Stimulated activated naive CD8-positive, alpha-beta T cell treated with anti-CD3 and anti-CD28 coated beads, Interleukin-15, Interleukin-2, amounts not matched to agents 100 ng/mL and 50 ng/mL, for 24 hours (primary cell): ENCODE results near the gene SUMF1.

Experiments used
- H3K27ac Mint-ChIP-seq: one replicate; pipeline ENCODE4 v1.8.0; 2021; ENCODE audit warnings: mild to moderate bottlenecking, mixed read lengths
- H3K27me3 Mint-ChIP-seq: one replicate; pipeline ENCODE4 v1.8.0; 2021; ENCODE audit warnings: mixed read lengths
- H3K36me3 Mint-ChIP-seq: one replicate; pipeline ENCODE4 v1.8.0; 2021; ENCODE audit warnings: low read depth, mixed read lengths
- H3K4me1 Mint-ChIP-seq: one replicate; pipeline ENCODE4 v1.8.0; 2021; ENCODE audit warnings: low read depth, mixed read lengths
- H3K4me3 Mint-ChIP-seq: one replicate; pipeline ENCODE4 v1.8.0; 2021; ENCODE audit warnings: mild to moderate bottlenecking, mixed read lengths
- H3K9me3 Mint-ChIP-seq: one replicate; pipeline ENCODE4 v1.8.0; 2021; ENCODE audit warnings: mixed read lengths

Gene SUMF1

GRCh38 chr3:4419386-4419785, 47.7 kb downstream of the SUMF1 start:
- Mint-ChIP-seq H3K9me3 (no peaks in the 10 kb centered on the region), H3K4me3 (no peak overlapping the region), H3K27ac (no peak overlapping the region), H3K36me3 (peaks cover 29% of the 10 kb centered on the region), H3K4me1 (peaks cover 36% of the 10 kb centered on the region), H3K27me3 (no peaks in the 10 kb centered on the region)

DNA sequence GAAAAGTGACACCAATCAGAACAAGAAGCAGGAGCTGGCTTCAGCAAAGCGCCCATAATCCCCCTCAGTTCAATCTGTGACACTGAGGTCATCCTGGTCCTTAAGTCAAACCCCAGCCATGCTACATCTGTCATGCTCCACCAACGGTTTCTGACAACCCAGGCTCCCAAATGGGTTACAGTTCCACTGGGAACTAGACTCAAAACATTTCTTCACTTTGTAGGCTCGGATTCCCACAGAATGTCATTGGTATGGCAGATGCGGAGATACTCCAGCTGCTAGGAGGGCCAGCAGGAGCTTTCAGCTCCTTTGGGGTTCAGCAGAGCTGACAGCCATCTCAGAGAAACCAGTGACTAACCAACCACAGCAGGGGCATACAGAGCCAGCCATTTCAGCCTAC, 48.9 kb downstream of the SUMF1 start:
- H3K9me3 Mint-ChIP-seq, result no peaks in the 10 kb centered on the region
- no peak overlapping the region for H3K27ac Mint-ChIP-seq
- H3K36me3 Mint-ChIP-seq, result peaks cover 30% of the 10 kb centered on the region
- no peaks in the 10 kb centered on the region for H3K27me3 Mint-ChIP-seq
- H3K4me3 Mint-ChIP-seq, result no peak overlapping the region
- peaks cover 31% of the 10 kb centered on the region for H3K4me1 Mint-ChIP-seq

- H3K27ac Mint-ChIP-seq, result no peak overlapping the region
- peaks cover 30% of the 10 kb centered on the region for H3K36me3 Mint-ChIP-seq
- no peak overlapping the region for H3K4me3 Mint-ChIP-seq
- H3K4me1 Mint-ChIP-seq, result peaks cover 28% of the 10 kb centered on the region
- H3K27me3 Mint-ChIP-seq, result no peaks in the 10 kb centered on the region
- H3K9me3 Mint-ChIP-seq, result no peaks in the 10 kb centered on the region
These were observed 49.6 kb downstream of the SUMF1 start for GRCh38 chr3:4417449-4417848.

DNA sequence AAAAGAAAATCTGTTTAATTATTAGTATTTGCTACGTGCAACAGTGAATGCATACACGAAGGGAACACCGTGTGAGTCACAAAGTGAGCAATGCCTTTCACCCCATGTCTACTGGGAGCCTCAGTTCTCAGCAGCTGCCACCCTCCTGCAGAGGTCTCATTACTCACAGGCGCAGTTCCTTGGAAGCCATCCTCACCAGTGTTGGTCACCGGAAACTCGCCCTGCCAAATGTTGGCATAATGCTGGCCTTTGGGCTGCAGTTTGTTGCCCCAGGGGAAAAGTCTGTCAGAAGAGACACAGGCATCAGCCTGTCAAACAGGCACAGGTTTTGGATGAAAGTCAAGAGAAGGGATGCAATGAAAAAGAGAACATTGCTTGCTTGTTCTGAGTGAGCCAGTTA, 50.1 kb downstream of the SUMF1 start:
- Mint-ChIP-seq H3K9me3 (peaks cover 4% of the 10 kb centered on the region), H3K27ac (no peak overlapping the region), H3K4me1 (peaks cover 31% of the 10 kb centered on the region), H3K36me3 (peaks cover 35% of the 10 kb centered on the region), H3K4me3 (no peak overlapping the region), H3K27me3 (no peaks in the 10 kb centered on the region)

- H3K4me1 Mint-ChIP-seq, result peaks cover 31% of the 10 kb centered on the region
- H3K4me3 Mint-ChIP-seq, result no peak overlapping the region
- H3K36me3 Mint-ChIP-seq, result peaks cover 37% of the 10 kb centered on the region
- no peak overlapping the region for H3K27ac Mint-ChIP-seq
- no peaks in the 10 kb centered on the region for H3K27me3 Mint-ChIP-seq
- peaks cover 4% of the 10 kb centered on the region for H3K9me3 Mint-ChIP-seq
These were observed 50.6 kb downstream of the SUMF1 start for GRCh38 chr3:4416427-4416945.

DNA sequence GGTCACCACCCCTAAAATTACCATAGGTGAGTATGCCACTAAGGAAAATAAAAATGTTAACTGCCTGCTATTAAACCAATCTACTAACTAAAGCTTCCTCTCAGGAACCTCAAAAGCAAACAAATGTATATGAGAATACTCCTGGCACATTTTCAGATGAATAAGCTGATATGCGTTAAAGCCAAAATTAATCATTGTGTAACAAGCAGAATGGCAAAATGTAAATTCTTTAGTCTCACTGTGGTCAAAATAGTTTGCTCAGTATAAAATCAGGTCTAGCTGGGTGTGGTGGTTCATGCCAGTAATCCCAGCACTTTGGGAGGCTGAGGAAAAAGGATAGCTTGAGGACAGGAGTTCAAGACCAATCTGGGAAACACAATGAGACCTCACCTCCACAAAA, 53.6 kb downstream of the SUMF1 start:
- Mint-ChIP-seq H3K27ac (no peak overlapping the region), H3K9me3 (peaks cover 4% of the 10 kb centered on the region), H3K36me3 (peaks cover 37% of the 10 kb centered on the region)

DNA sequence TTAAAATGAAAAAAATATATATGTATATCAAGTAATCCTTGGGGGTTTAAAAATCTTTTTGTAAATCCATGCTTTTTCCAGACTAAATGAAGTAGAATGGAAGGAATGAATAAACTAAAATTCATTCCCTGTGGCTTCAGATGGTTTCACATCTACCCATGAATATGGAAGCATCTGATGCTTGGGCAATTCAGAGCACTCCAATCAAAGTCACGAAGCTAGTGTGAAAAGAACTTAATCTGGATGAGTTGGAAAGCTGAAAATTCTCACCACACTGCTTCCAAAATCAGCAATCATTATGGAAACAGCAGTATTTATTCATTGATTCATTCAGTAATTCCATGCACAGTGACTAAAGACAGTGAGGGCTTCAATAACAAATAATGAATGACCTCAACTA, 55.2 kb downstream of the SUMF1 start:
- no peak overlapping the region for H3K27ac Mint-ChIP-seq
- no peak overlapping the region for H3K4me3 Mint-ChIP-seq
- H3K36me3 Mint-ChIP-seq, result peaks cover 41% of the 10 kb centered on the region
- peaks cover 55% of the 10 kb centered on the region for H3K4me1 Mint-ChIP-seq
- peaks cover 4% of the 10 kb centered on the region for H3K9me3 Mint-ChIP-seq
- H3K27me3 Mint-ChIP-seq, result no peaks in the 10 kb centered on the region

More for the DNA sequence above, 53.6 kb downstream of the SUMF1 start:
- no peaks in the 10 kb centered on the region for H3K27me3 Mint-ChIP-seq
- no peak overlapping the region for H3K4me3 Mint-ChIP-seq
- H3K4me1 Mint-ChIP-seq, result peaks cover 39% of the 10 kb centered on the region

- H3K36me3 Mint-ChIP-seq, result peaks cover 36% of the 10 kb centered on the region
- no peak overlapping the region for H3K27ac Mint-ChIP-seq
- peaks cover 4% of the 10 kb centered on the region for H3K9me3 Mint-ChIP-seq
- H3K4me3 Mint-ChIP-seq, result no peak overlapping the region
- H3K4me1 Mint-ChIP-seq, result peaks cover 60% of the 10 kb centered on the region
- H3K27me3 Mint-ChIP-seq, result no peaks in the 10 kb centered on the region
These were observed 55.8 kb downstream of the SUMF1 start for GRCh38 chr3:4411236-4411635.

DNA sequence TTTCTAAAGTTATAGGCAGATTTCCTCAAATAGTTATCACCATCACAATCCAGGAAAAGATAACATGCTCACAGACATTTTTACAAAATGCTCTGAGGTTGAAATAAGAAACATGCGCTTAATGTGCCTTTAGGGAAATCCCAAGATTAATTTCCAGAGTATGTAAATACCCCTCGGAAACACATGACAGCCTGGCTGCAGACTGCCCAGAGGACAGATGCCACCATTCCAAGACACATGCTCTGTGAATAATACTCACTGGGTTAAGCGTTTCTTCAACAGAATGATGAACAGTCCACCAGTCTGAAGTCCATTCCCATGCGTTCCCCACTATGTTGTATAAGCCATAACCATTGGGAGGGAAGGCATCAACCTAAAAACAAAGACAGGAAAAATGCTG, 56.5 kb downstream of the SUMF1 start:
- peaks cover 4% of the 10 kb centered on the region for H3K9me3 Mint-ChIP-seq
- no peaks in the 10 kb centered on the region for H3K27me3 Mint-ChIP-seq
- H3K4me1 Mint-ChIP-seq, result peaks cover 60% of the 10 kb centered on the region
- H3K27ac Mint-ChIP-seq, result peak overlapping the region; percentile 92
- H3K36me3 Mint-ChIP-seq, result peaks cover 36% of the 10 kb centered on the region
- H3K4me3 Mint-ChIP-seq, result no peak overlapping the region

GRCh38 chr3:4409971-4410573, 57.0 kb downstream of the SUMF1 start:
- Mint-ChIP-seq H3K27ac (peak overlapping the region; percentile 92), H3K9me3 (peaks cover 4% of the 10 kb centered on the region), H3K36me3 (peaks cover 34% of the 10 kb centered on the region), H3K4me3 (peak overlapping the region; percentile 68), H3K4me1 (peaks cover 60% of the 10 kb centered on the region), H3K27me3 (no peaks in the 10 kb centered on the region)

DNA sequence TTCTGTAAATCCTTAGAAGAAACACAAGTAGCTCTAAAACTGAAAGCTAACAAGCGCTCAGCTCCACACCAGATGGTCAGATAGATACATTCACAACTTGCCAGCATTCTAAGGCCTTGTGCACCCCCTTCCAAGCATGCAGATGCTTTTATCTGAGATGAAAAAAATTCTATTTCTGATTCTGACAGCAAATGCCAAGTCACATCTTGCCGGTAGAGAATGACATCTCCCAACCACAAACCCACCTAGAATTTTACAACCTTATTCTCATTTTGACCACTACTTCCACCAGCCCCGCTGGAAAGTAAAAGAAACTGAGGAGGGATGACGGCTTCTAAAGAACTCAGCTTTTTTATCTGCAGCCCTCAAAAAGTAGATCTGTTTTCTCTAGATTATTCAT, 57.7 kb downstream of the SUMF1 start:
- Mint-ChIP-seq H3K4me3 (peak overlapping the region; percentile 68), H3K4me1 (peaks cover 60% of the 10 kb centered on the region), H3K27ac (peak overlapping the region; percentile 92), H3K36me3 (peaks cover 39% of the 10 kb centered on the region), H3K27me3 (no peaks in the 10 kb centered on the region), H3K9me3 (peaks cover 4% of the 10 kb centered on the region)

DNA sequence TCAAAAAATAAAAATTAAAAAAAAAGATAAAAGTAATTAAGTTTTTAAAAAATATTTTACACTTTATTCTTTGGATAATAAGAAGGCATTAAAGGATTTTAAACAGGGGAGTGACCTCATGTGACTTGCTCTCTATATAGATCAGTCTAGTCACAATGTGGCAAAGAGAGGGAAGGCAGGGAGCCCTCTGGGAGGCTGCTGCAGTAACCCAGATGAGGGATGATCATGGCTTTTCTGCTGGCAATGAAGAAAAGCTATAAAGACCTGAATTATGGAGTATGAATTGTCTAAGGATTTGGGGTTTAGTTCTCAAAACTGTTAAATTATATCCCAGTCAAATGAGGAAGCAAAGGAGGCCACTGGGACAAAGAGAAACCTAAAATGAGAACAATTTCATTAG, 58.1 kb downstream of the SUMF1 start:
- peaks cover 60% of the 10 kb centered on the region for H3K4me1 Mint-ChIP-seq
- no peaks in the 10 kb centered on the region for H3K27me3 Mint-ChIP-seq
- peaks cover 4% of the 10 kb centered on the region for H3K9me3 Mint-ChIP-seq
- H3K36me3 Mint-ChIP-seq, result peaks cover 43% of the 10 kb centered on the region
- H3K4me3 Mint-ChIP-seq, result peak overlapping the region; percentile 68
- H3K27ac Mint-ChIP-seq, result peak overlapping the region; percentile 92

DNA sequence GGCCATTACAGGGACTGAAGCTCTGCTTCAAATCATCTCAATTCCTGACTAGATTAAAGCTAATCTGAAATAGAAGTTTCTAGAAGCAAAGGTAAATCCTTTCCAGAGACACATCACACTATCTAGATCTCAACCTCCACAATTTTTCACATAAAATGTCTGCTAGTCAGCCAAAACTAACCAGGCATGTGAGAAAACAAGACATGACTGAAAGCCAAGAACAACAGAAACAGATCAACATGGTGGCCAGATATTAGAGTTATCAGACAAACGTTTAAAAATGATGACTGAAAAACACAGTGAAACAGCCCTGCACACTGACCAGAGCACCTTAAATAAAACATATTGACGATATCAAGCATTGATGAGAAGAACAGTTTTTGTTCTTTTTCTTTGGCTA, 59.1 kb downstream of the SUMF1 start:
- Mint-ChIP-seq H3K27me3 (no peaks in the 10 kb centered on the region), H3K4me1 (peaks cover 60% of the 10 kb centered on the region), H3K27ac (no peak overlapping the region), H3K9me3 (peaks cover 4% of the 10 kb centered on the region), H3K4me3 (no peak overlapping the region), H3K36me3 (peaks cover 48% of the 10 kb centered on the region)

DNA sequence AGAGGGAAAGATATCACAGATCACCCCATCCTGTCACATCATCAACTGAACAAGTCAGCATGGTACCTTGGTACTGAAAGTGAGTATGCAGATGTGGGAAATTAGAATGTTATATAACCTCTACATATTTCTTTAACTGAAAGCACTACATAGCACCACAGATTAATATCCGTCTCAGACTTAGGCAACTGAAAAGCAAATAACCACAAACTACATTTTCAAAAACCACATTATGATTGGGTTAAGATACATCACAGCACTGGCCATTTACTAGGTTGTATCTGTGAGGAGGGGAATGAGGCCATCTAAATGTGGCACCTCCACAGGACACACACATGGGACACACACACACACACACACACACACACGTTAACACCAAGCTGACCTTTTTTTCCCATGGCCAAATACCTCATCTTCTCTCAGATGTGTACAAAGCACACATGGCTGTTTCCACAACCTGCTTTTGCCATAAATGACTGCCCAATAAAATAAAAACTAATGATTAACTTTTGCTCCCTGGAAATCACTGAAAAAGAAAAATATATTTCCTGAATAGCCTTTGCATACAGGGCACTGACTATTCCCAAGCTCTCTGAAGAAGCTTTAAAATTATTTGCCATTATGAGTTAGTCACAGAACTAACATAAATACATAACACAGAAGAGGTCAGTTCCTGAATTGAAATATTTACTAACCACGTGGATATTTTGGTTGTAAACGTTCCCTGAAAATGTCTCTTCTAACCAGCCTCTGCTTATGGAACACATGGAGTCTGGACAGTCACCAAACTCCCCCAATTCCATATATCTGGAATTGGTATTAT, 60.1 kb downstream of the SUMF1 start:
- H3K4me1 Mint-ChIP-seq, result peaks cover 60% of the 10 kb centered on the region
- H3K27me3 Mint-ChIP-seq, result no peaks in the 10 kb centered on the region
- peak overlapping the region; percentile 45 for H3K27ac Mint-ChIP-seq
- H3K9me3 Mint-ChIP-seq, result no peaks in the 10 kb centered on the region
- H3K36me3 Mint-ChIP-seq, result peaks cover 53% of the 10 kb centered on the region
- no peak overlapping the region for H3K4me3 Mint-ChIP-seq

DNA sequence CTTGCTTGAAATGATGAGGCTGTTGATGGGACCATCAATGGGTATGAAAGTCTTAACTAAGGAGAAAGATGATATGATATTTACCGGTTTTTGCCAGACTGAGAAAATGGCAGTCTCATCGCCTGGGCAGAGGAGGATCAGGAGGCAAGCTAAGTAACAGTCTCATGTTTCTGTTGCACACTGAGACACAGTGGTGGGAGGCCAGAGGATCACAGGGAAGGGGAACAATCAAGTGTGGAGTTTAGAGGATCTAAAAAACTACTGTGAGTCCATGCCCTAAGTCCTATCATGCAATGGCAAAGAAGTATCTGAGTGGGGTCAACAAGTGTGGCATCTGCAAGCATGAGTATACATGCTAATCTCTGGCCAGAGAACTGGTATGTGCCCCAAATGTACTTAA, 62.2 kb downstream of the SUMF1 start:
- no peaks in the 10 kb centered on the region for H3K9me3 Mint-ChIP-seq
- no peaks in the 10 kb centered on the region for H3K27me3 Mint-ChIP-seq
- H3K4me1 Mint-ChIP-seq, result peaks cover 50% of the 10 kb centered on the region
- no peak overlapping the region for H3K27ac Mint-ChIP-seq
- peaks cover 54% of the 10 kb centered on the region for H3K36me3 Mint-ChIP-seq
- no peak overlapping the region for H3K4me3 Mint-ChIP-seq
